Keratinocyte (primary cell): ENCODE data around the gene GLTP.

ENCODE experiments used
- EZH2 ChIP-seq: IDR thresholded peaks from one replicate; pipeline ENCODE4 v1.6.1; 2012; ENCODE audit warnings: inconsistent platforms, mild to moderate bottlenecking, low read length, moderate library complexity
- TF ChIP-seq, protein P1 (sequence below), 3 experiments: IDR thresholded peaks in 1 of 3; conservative IDR thresholded peaks in 1 of 3; optimal IDR thresholded peaks in 1 of 3; 2 replicates in 2 of 3; 3 replicates in 1 of 3; pipeline versions ENCODE3 to v1.5.1; 2011; ENCODE audit warnings: low read length in 3 of 3, mild to moderate bottlenecking in 3 of 3, moderate library complexity in 2 of 3, control low read depth in 1 of 3, inconsistent platforms in 1 of 3; ENCODE audit not compliant: insufficient read depth in 2 of 3; ENCODE audit errors: extremely low read depth in 1 of 3

DNA sequence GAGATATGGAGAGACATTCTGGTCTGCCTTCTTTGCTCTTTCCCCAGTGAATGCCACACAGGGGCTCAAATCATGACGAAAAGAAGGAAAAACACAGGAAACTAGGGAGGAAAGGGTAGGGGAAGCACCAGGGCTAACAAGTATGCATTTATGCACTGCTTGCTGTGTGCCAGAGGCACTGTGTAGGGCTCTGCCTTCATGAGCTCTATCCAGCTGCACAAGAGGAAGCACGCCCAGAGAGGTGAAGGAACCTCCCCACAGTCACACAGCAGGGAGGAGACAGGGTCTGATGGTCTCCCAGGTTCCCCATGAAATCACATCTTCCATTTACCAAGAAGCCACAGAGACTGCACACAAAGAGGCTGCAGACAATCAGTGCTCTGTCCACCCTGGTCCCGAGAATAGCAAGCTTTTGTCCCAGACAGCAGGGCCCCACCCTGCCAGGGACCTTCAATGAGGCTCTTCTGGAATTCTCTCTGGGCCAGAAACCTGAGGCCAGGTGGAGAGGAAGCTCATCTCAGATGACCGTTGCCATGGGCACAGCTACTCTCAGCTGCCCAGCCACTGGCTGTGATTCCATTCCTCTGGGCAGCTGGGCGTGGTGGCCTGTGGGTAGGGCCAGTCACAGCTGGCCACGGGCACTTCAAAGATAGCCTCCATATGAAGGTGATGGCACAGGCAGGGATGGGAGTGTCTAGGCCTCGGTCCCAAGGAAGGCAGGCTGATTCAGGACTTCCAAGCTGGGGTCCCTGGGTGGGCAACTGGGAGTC lies 39.9 kb downstream of the GLTP start:
- TF ChIP-seq, protein P1, sequence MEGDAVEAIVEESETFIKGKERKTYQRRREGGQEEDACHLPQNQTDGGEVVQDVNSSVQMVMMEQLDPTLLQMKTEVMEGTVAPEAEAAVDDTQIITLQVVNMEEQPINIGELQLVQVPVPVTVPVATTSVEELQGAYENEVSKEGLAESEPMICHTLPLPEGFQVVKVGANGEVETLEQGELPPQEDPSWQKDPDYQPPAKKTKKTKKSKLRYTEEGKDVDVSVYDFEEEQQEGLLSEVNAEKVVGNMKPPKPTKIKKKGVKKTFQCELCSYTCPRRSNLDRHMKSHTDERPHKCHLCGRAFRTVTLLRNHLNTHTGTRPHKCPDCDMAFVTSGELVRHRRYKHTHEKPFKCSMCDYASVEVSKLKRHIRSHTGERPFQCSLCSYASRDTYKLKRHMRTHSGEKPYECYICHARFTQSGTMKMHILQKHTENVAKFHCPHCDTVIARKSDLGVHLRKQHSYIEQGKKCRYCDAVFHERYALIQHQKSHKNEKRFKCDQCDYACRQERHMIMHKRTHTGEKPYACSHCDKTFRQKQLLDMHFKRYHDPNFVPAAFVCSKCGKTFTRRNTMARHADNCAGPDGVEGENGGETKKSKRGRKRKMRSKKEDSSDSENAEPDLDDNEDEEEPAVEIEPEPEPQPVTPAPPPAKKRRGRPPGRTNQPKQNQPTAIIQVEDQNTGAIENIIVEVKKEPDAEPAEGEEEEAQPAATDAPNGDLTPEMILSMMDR (optimal IDR thresholded peaks at IDR 0.05 in 1 of 3, IDR thresholded peaks at IDR 0.05 in 1 of 3, conservative IDR thresholded peaks at IDR 0.05 in 1 of 3; ENCODE audit: extremely low read depth in 1 of 3, insufficient read depth in 2 of 3, low read length in 3 of 3), result no peak
- no peak for TF ChIP-seq EZH2
